Nephron progenitor cell (in vitro differentiated cells): ENCODE data around the gene SPIRE1.

ENCODE experiments used
- DNase-seq: peaks from one replicate; pipeline ENCODE4 v3.0.0; 2021
- H3K27ac Mint-ChIP-seq: 2 replicates; pipeline ENCODE4 v1.8.0; 2021; ENCODE audit warnings: mild to moderate bottlenecking, moderate library complexity, mixed read lengths
- H3K27me3 Mint-ChIP-seq: 2 replicates; pipeline ENCODE4 v1.8.0; 2021; ENCODE audit warnings: mild to moderate bottlenecking, low read depth, mixed read lengths; ENCODE audit not compliant: poor library complexity
- H3K36me3 Mint-ChIP-seq: 2 replicates; pipeline ENCODE4 v1.8.0; 2021; ENCODE audit warnings: low read depth, mixed read lengths
- H3K4me1 Mint-ChIP-seq: 2 replicates; pipeline ENCODE4 v1.8.0; 2021; ENCODE audit warnings: mixed read lengths
- H3K4me3 Mint-ChIP-seq: 2 replicates; pipeline ENCODE4 v1.8.0; 2021; ENCODE audit warnings: mild to moderate bottlenecking, moderate library complexity, mixed read lengths
- H3K9me3 Mint-ChIP-seq: 2 replicates; pipeline ENCODE4 v1.8.0; 2021; ENCODE audit warnings: mild to moderate bottlenecking, moderate library complexity, mixed read lengths
- CTCF ChIP-seq: fragments of 200-600 bp; sonication (generic); IDR thresholded peaks from 2 replicates; pipeline ENCODE4 v1.5.0; 2021; ENCODE audit warnings: antibody characterized with exemption

Gene SPIRE1

GRCh38 chr18:12515550-12515949, 142.4 kb downstream of the SPIRE1 start:
- H3K9me3 Mint-ChIP-seq, result peaks cover 19% of the 10 kb centered on the region

GRCh38 chr18:12507007-12507406, 150.9 kb downstream of the SPIRE1 start:
- H3K36me3 Mint-ChIP-seq, result peaks cover 46% of the 10 kb centered on the region
- no peak for DNase-seq
- H3K27ac Mint-ChIP-seq, result no peak overlapping the region
- H3K4me3 Mint-ChIP-seq, result no peak overlapping the region
- peaks cover 7% of the 10 kb centered on the region for H3K9me3 Mint-ChIP-seq
- H3K27me3 Mint-ChIP-seq, result peaks cover 4% of the 10 kb centered on the region
- TF ChIP-seq CTCF, result no peak
- no peaks in the 10 kb centered on the region for H3K4me1 Mint-ChIP-seq

More at GRCh38 chr18:12515550-12515949, 142.4 kb downstream of the SPIRE1 start:
- peaks cover 21% of the 10 kb centered on the region for H3K4me1 Mint-ChIP-seq
- H3K36me3 Mint-ChIP-seq, result peaks cover 21% of the 10 kb centered on the region
- no peak for DNase-seq
- no peak for TF ChIP-seq CTCF
- peak overlapping the region; percentile 12 for H3K27ac Mint-ChIP-seq
- H3K4me3 Mint-ChIP-seq, result no peak overlapping the region
- H3K27me3 Mint-ChIP-seq, result peaks cover 7% of the 10 kb centered on the region

- TF ChIP-seq CTCF, result no peak
- Mint-ChIP-seq H3K9me3 (no peaks in the 10 kb centered on the region), H3K36me3 (peaks cover 24% of the 10 kb centered on the region), H3K27ac (no peak overlapping the region), H3K27me3 (no peaks in the 10 kb centered on the region), H3K4me3 (no peak overlapping the region), H3K4me1 (no peaks in the 10 kb centered on the region)
- no peak for DNase-seq
Observed at GRCh38 chr18:12500986-12501385, 156.9 kb downstream of the SPIRE1 start.

DNA sequence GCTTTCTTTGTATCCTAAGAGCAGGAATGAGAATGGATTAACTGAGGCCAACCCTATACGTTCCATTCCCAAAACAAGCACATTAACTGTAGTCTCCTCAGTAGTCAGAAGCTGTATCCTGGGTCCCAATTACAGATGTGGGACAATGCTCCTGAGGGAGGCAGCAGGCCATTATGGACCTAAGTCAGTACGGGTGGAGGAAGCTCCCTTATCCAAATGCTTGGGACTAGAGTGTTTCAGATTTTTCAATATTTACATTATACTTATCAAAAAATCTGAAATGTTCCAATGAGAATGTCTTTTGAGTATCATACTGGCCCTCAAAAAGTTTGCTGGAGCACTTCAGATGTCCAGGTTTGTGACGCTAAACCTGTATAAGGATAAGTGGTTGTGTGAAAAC, 160.1 kb downstream of the SPIRE1 start:
- peaks cover 18% of the 10 kb centered on the region for H3K36me3 Mint-ChIP-seq
- no peaks in the 10 kb centered on the region for H3K4me1 Mint-ChIP-seq
- no peaks in the 10 kb centered on the region for H3K9me3 Mint-ChIP-seq
- no peak overlapping the region for H3K27ac Mint-ChIP-seq
- TF ChIP-seq CTCF, result no peak
- H3K27me3 Mint-ChIP-seq, result no peaks in the 10 kb centered on the region
- DNase-seq, result no peak
- H3K4me3 Mint-ChIP-seq, result no peak overlapping the region

DNA sequence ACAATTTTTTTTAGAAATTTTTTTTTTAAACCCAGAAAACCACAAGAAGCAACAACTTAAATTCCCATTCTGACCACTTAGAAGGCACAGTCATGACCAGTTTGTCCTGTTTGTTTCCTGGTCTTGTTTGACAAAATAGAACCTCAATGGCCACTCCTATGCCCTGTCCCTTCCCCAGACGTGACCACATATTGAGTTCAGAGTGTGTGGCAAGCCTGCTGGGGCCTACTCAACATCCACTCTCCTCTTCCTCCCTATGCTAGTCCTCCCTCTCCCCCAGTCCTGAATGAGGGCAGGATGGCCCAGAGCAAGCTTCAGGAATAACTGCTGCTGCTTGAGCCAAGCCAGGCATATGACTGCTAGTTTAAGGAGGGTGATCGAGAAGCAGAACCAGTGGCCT, 160.6 kb downstream of the SPIRE1 start:
- Mint-ChIP-seq H3K27ac (no peak overlapping the region), H3K9me3 (no peaks in the 10 kb centered on the region), H3K27me3 (no peaks in the 10 kb centered on the region), H3K4me1 (no peaks in the 10 kb centered on the region), H3K4me3 (no peak overlapping the region), H3K36me3 (peaks cover 22% of the 10 kb centered on the region)
- TF ChIP-seq CTCF, result no peak
- DNase-seq, result no peak

- H3K9me3 Mint-ChIP-seq, result no peaks in the 10 kb centered on the region
- no peak overlapping the region for H3K27ac Mint-ChIP-seq
- no peak overlapping the region for H3K4me3 Mint-ChIP-seq
- H3K4me1 Mint-ChIP-seq, result no peaks in the 10 kb centered on the region
- no peaks in the 10 kb centered on the region for H3K27me3 Mint-ChIP-seq
- peaks cover 36% of the 10 kb centered on the region for H3K36me3 Mint-ChIP-seq
- DNase-seq, result no peak
- no peak for TF ChIP-seq CTCF
Observed at GRCh38 chr18:12492907-12493306, 165.0 kb downstream of the SPIRE1 start.
